K562 (cell line): ENCODE data around the gene BEST2. TPM values are rescaled to one million over a fixed set of nuclear protein-coding genes. Genes with fewer than 3 reads are reported as not detected.

Experiments
- BRD9 ChIP-seq: fragments of 450-650 bp; IDR thresholded peaks from 2 replicates; pipeline ENCODE4 v1.6.1; 2018; ENCODE audit warnings: low read depth; ENCODE audit not compliant: partially characterized antibody
- CXXC5 ChIP-seq: fragments of 250-450 bp; sonication (Bioruptor Pico); IDR thresholded peaks from 2 replicates; pipeline ENCODE4 v1.8.0; 2022; ENCODE audit warnings: inconsistent platforms, mild to moderate bottlenecking, moderate library complexity
- DNMT1 ChIP-seq: fragments of 450-650 bp; IDR thresholded peaks from 2 replicates; pipeline ENCODE4 v1.6.1; 2016; ENCODE audit warnings: antibody characterized with exemption, mild to moderate bottlenecking
- HDAC1 ChIP-seq, 2 experiments: fragments of 450-650 bp; IDR thresholded peaks; 2 replicates each; pipeline ENCODE4 v1.6.1; 2016 to 2017; ENCODE audit warnings: inconsistent platforms in 1 of 2, mild to moderate bottlenecking in 1 of 2, moderate library complexity in 1 of 2
- MAX ChIP-seq: sonication (generic); formaldehyde crosslinking; IDR thresholded peaks from 2 replicates; pipeline ENCODE4 v1.9.0; 2022; ENCODE audit warnings: mild to moderate bottlenecking, missing genetic modification reagents
- MEF2D ChIP-seq: conservative IDR thresholded peaks from 2 replicates; pipeline ENCODE4 v1.6.1; 2016; ENCODE audit warnings: low read depth, missing genetic modification characterization, missing compliant biosample characterization
- MYC ChIP-seq, 2 experiments: fragments of 250-450 bp in 1 of 2; sonication (Bioruptor Pico) in 1 of 2; IDR thresholded peaks; 2 replicates each; pipeline versions ENCODE4 v1.5.1 to v1.6.1; 2012 to 2021; ENCODE audit warnings: low read depth in 2 of 2, borderline replicate concordance in 1 of 2, improper control_type of control experiment in 1 of 2, low read length in 1 of 2, mild to moderate bottlenecking in 1 of 2, moderate library complexity in 1 of 2
- NELFE ChIP-seq: IDR thresholded peaks from 2 replicates; pipeline ENCODE4 v1.6.1; 2011; ENCODE audit warnings: mild to moderate bottlenecking; ENCODE audit not compliant: insufficient read depth, insufficient read length
- NFIC ChIP-seq: fragments of 450-650 bp; IDR thresholded peaks from 2 replicates; pipeline ENCODE4 v1.6.1; 2017; ENCODE audit warnings: mild to moderate bottlenecking, inconsistent platforms
- POLR2G ChIP-seq: fragments of 200-400 bp; formaldehyde crosslinking; IDR thresholded peaks from 2 replicates; pipeline ENCODE4 v1.6.1; 2017; ENCODE audit warnings: low read depth, mild to moderate bottlenecking, antibody characterized with exemption, low read length, moderate library complexity
- RBFOX2 ChIP-seq: fragments of 200-400 bp; formaldehyde crosslinking; IDR thresholded peaks from 2 replicates; pipeline ENCODE4 v1.6.1; 2017; ENCODE audit warnings: low read depth, mild to moderate bottlenecking, low read length, moderate library complexity
- RBM39 ChIP-seq: fragments of 200-400 bp; formaldehyde crosslinking; optimal IDR thresholded peaks from 2 replicates; pipeline ENCODE3; 2018; ENCODE audit warnings: low read depth, low read length
- SIN3A ChIP-seq, 2 experiments: fragments of 150-350 bp in 1 of 2; IDR thresholded peaks; 2 replicates each; pipeline ENCODE4 v1.6.1; 2011 to 2016; ENCODE audit warnings: borderline replicate concordance in 2 of 2, low read depth in 2 of 2, low read length in 2 of 2, mild to moderate bottlenecking in 2 of 2, moderate library complexity in 2 of 2; ENCODE audit not compliant: control insufficient read depth in 1 of 2
- SMARCE1 ChIP-seq: fragments of 450-650 bp; IDR thresholded peaks from 2 replicates; pipeline ENCODE4 v1.7.1; 2016; ENCODE audit warnings: mild to moderate bottlenecking
- STAG1 ChIP-seq: sonication (generic); formaldehyde crosslinking; IDR thresholded peaks from 2 replicates; pipeline ENCODE4 v1.5.0; 2020; ENCODE audit warnings: missing genetic modification reagents, borderline replicate concordance
- TAF9B ChIP-seq: fragments of 450-650 bp; IDR thresholded peaks from 2 replicates; pipeline ENCODE4 v1.6.1; 2018; ENCODE audit warnings: mild to moderate bottlenecking; ENCODE audit not compliant: partially characterized antibody
- ZBTB7A ChIP-seq: IDR thresholded peaks from 2 replicates; pipeline ENCODE4 v1.6.1; 2011; ENCODE audit warnings: low read depth, mild to moderate bottlenecking, low read length, moderate library complexity, borderline replicate concordance; ENCODE audit not compliant: control insufficient read depth
- ZEB2 ChIP-seq: fragments of 450-650 bp; IDR thresholded peaks from 2 replicates; pipeline ENCODE4 v1.6.1; 2016
- ZNF184 ChIP-seq: sonication (generic); formaldehyde crosslinking; IDR thresholded peaks from 2 replicates; pipeline ENCODE4 v1.5.0; 2020; ENCODE audit warnings: missing genetic modification reagents
- ZNF23 ChIP-seq: fragments of 250-450 bp; sonication (Bioruptor Pico); IDR thresholded peaks from 2 replicates; pipeline ENCODE4 v1.4.0; 2020; ENCODE audit warnings: mild to moderate bottlenecking
- ZNF408 ChIP-seq: fragments of 250-450 bp; sonication (Bioruptor Pico); IDR thresholded peaks from 2 replicates; pipeline ENCODE4 v1.4.0; 2020; ENCODE audit warnings: low read depth, mild to moderate bottlenecking, moderate library complexity
- ZNF511 ChIP-seq: sonication (generic); formaldehyde crosslinking; IDR thresholded peaks from 2 replicates; pipeline ENCODE4 v1.8.0; 2022; ENCODE audit warnings: mild to moderate bottlenecking, missing genetic modification reagents
- ZNF57 ChIP-seq: fragments of 450-650 bp; formaldehyde crosslinking; IDR thresholded peaks from 2 replicates; pipeline ENCODE4 v1.4.0; 2020; ENCODE audit warnings: mild to moderate bottlenecking, moderate library complexity
- ZNF766 ChIP-seq: fragments of 200-800 bp; sonication (Bioruptor generic); conservative IDR thresholded peaks from 2 replicates; pipeline ENCODE4 v1.6.1; 2016; ENCODE audit warnings: missing genetic modification characterization, missing compliant biosample characterization
- ZZZ3 ChIP-seq: fragments of 450-650 bp; IDR thresholded peaks from 2 replicates; pipeline ENCODE4 v1.6.1; 2016; ENCODE audit warnings: antibody characterized with exemption, mild to moderate bottlenecking, moderate library complexity
- polyA plus RNA-seq, 8 experiments: library from polyadenylated mRNA; depleted of rRNA in 4 of 8; stranded (reverse) in 5 of 8; unstranded in 3 of 8; fragments of >200 nt; fragmentation: Nextera tagmentation in 2 of 8; fragmentation: Illumina TruSeq in 1 of 8; extraction: Ambion mirVana in 2 of 8; extraction: Trizol in 1 of 8; gene quantifications; 2 replicates each; pipeline versions ENCODE4 v1.2.1 to v1.2.3, GENCODE V29; 2011 to 2014; ENCODE audit warnings: inconsistent platforms in 1 of 8, missing spikeins in 1 of 8
- total RNA-seq, 7 experiments: library from RNA; depleted of rRNA in 6 of 7; stranded (reverse); fragments of >200 nt in 6 of 7; fragmentation: Illumina TruSeq in 2 of 7; extraction: Trizol in 2 of 7; gene quantifications; 2 replicates each; pipeline versions ENCODE4 v1.2.1 to v1.2.3, GENCODE V29; 2011 to 2021; ENCODE audit warnings: low replicate concordance in 1 of 7

BEST2 gene
- total and polyA plus RNA-seq, 9 of the 15 experiments (the other 6 are each of a cell fraction or from before 2014, with no cell fraction given) = not detected

DNA sequence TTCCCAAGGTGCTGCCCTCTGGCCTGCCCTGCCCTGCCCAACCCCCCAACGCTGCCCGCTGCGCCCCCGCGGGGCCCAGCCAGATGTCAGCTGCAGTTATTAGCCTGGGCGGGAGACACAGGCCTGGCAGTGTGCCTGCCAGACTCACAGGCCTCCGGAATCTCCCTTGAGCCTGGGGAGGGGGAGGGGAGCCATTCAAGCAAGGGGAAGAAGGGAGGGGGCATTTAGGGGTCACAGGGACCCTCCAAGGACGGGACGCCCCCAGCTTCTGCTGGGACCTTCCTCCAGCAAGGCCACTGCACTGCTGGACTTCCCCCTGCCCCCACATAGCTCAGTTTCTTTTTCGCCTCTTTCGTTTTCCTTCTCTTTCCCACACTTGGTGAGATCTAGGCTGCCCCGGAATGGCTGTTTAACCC, 37.1 kb downstream of the BEST2 start (continued):
- peak; percentile 40; the same call in 1 of the 2 replicates for TF ChIP-seq CXXC5 (CRISPR knock-in tag)
- TF ChIP-seq ZEB2 = no peak
- peak; percentile 88 for TF ChIP-seq ZBTB7A
- TF ChIP-seq SIN3A (IDR thresholded peaks at IDR 0.05; ENCODE audit: borderline replicate concordance in 2 of 2, control insufficient read depth in 1 of 2, low read depth in 2 of 2, low read length in 2 of 2) = no peak
- TF ChIP-seq SMARCE1 = peak; percentile 31; the same call in 1 of the 2 replicates
- TF ChIP-seq MAX (CRISPR knock-in tag) = no peak
- peak; percentile 71 for TF ChIP-seq RBFOX2
- no peak for TF ChIP-seq ZZZ3
- TF ChIP-seq ZNF511 (CRISPR knock-in tag) = no peak
- TF ChIP-seq ZNF408 = no peak
- TF ChIP-seq DNMT1 = no peak
- no peak for TF ChIP-seq STAG1 (CRISPR knock-in tag)
- no peak for TF ChIP-seq HDAC1 (IDR thresholded peaks at IDR 0.05)
- TF ChIP-seq NFIC = peak; percentile 89
- no peak for TF ChIP-seq TAF9B
- no peak for TF ChIP-seq ZNF57 (CRISPR knock-in tag)
- TF ChIP-seq ZNF766 (CRISPR knock-in tag) = no peak
- TF ChIP-seq BRD9 = no peak
- TF ChIP-seq MYC (IDR thresholded peaks at IDR 0.05; ENCODE audit: low read depth, low read length) = no peak
- 0 out of 2 replicates have a peak, but pooled peaks have one; percentile 11 for TF ChIP-seq MYC (CRISPR knock-in tag; IDR thresholded peaks at IDR 0.05; ENCODE audit: borderline replicate concordance, low read depth)
- TF ChIP-seq MEF2D (tag) = no peak
- peak; percentile 73 for TF ChIP-seq POLR2G
- no peak for TF ChIP-seq ZNF184 (CRISPR knock-in tag)
- no peak for TF ChIP-seq RBM39
- no peak for TF ChIP-seq NELFE
- TF ChIP-seq ZNF23 (CRISPR knock-in tag) = no peak
